ENCODE measurements around the gene LRRIQ1. TPM values are rescaled to one million over a fixed set of nuclear protein-coding genes. Genes with fewer than 3 reads are reported as not detected.

LRRIQ1 gene
- total and polyA plus RNA-seq, 2 of the 8 experiments (the other 6 are each of a cell fraction or from before 2014, with no cell fraction given) = 0.24 to 0.76 TPM

GRCh38 chr12:85155791-85156190 is 119.6 kb downstream of the LRRIQ1 start:
- FAIRE-seq = no peak
- Histone ChIP-seq H3K23ac (ENCODE audit: insufficient read length) (no peak overlapping the region), H3K9ac (replicated peaks in 1 of 4; ENCODE audit: extremely low read depth in 1 of 4, low read depth in 3 of 4, low read length in 3 of 4) (no peak overlapping the region), H2BK5ac (ENCODE audit: low read depth, low read length) (no peak overlapping the region), H2BK120ac (replicated peaks; ENCODE audit: low read depth, low read length) (no peak overlapping the region), H3K18ac (ENCODE audit: extremely low read depth, low read length) (no peak overlapping the region), H4K8ac (ENCODE audit: extremely low read depth, insufficient read depth, low read length) (no peak overlapping the region), H3K4me2 (ENCODE audit: insufficient read depth in 1 of 2, low read depth in 2 of 2, low read length in 2 of 2) (no peak overlapping the region), H3K4me3 (ENCODE audit: extremely low read depth in 1 of 4, insufficient read depth in 2 of 4, low read depth in 3 of 4, low read length in 4 of 4) (no peak overlapping the region), H3K9me3 (ENCODE audit: insufficient read depth in 2 of 2, low read depth in 1 of 2, low read length in 1 of 2) (no peaks in the 10 kb centered on the region), H4K20me1 (replicated peaks in 1 of 2; ENCODE audit: control insufficient read depth in 1 of 2, insufficient read depth in 2 of 2, low read length in 2 of 2) (no peaks in the 10 kb centered on the region), H3K4me1 (replicated peaks in 1 of 4; ENCODE audit: control insufficient read depth in 3 of 4, insufficient read depth in 4 of 4, low read length in 3 of 4) (no peaks in the 10 kb centered on the region), H4K5ac (ENCODE audit: insufficient read length, low read depth, low read length) (no peak overlapping the region), H3K79me1 (ENCODE audit: low read depth, low read length) (no peaks in the 10 kb centered on the region), H2BK15ac (ENCODE audit: low read length) (no peak overlapping the region), H3K23me2 (ENCODE audit: low read depth, low read length) (no peaks in the 10 kb centered on the region), H3K36me3 (ENCODE audit: control insufficient read depth in 2 of 4, insufficient read depth in 4 of 4, low read length in 3 of 4) (no peaks in the 10 kb centered on the region), H3K79me2 (ENCODE audit: control insufficient read depth in 1 of 2, insufficient read depth in 2 of 2, low read length in 2 of 2) (no peaks in the 10 kb centered on the region), H3K27ac (ENCODE audit: low read depth, low read length) (no peak overlapping the region), H2AFZ (ENCODE audit: low read length) (no peak overlapping the region), H4K91ac (replicated peaks; ENCODE audit: insufficient read length, low read length) (no peak overlapping the region), H2BK20ac (ENCODE audit: low read length) (no peak overlapping the region), H3K14ac (ENCODE audit: insufficient read length) (no peak overlapping the region), H3K27me3 (replicated peaks in 1 of 4; ENCODE audit: control insufficient read depth in 3 of 4, extremely low read depth in 1 of 4, insufficient read depth in 3 of 4, low read length in 3 of 4) (no peaks in the 10 kb centered on the region), H2BK12ac (ENCODE audit: low read depth, low read length) (no peak overlapping the region), H2AK5ac (ENCODE audit: low read depth, low read length) (no peak overlapping the region), H3K4ac (replicated peaks; ENCODE audit: insufficient read length, low read depth, low read length) (no peak overlapping the region), H3K56ac (replicated peaks; ENCODE audit: insufficient read length, low read depth, low read length) (no peak overlapping the region)
- CTCF ChIA-PET (ENCODE audit: partially characterized antibody) = interaction anchor here (0.6 to 2.8 kb wide), 12 partner anchors 16 to 794 kb away, joined by 3 to 11 read pairs (median 5); no protein-coding TSS in a partner anchor
- 62% methylated on average over 2 of the region's 2 CpGs; no CpG with 5 or more reads in 1 of the 2 experiments for WGBS, 2 experiments (ENCODE audit: extremely low coverage in 1 of 2, insufficient coverage in 1 of 2, insufficient read length in 1 of 2, insufficient replicate concordance in 2 of 2, low coverage in 1 of 2, low lambda C conversion rate in 2 of 2, missing lambda C conversion rate in 1 of 2)
- TF ChIP-seq RAD21 (IDR thresholded peaks at IDR 0.05 in 1 of 2, conservative IDR thresholded peaks at IDR 0.05 in 1 of 2; ENCODE audit: low read depth in 2 of 2, low read length in 2 of 2) (peak; percentile 72 to 76), CTCF (IDR thresholded peaks at IDR 0.05; ENCODE audit: control extremely low read depth in 1 of 3, insufficient read depth in 1 of 3, low read depth in 1 of 3, low read length in 3 of 3) (peak in 2 of 3 experiments; percentile 36 to 42; a peak in 2 of 4 replicates), FOSL1 (IDR thresholded peaks at IDR 0.05; ENCODE audit: insufficient read depth, low read depth, low read length) (no peak)
- DNase-seq (ENCODE audit: low read depth in 1 of 2, low spot score in 2 of 2) = no peak
- POLR2A ChIA-PET (ENCODE audit: partially characterized antibody) = no interaction called here

Data from H1 (cell line).